K562 (cell line): Measurements from ENCODE around the gene BEST2. TPM values are rescaled to one million over a fixed set of nuclear protein-coding genes. Genes with fewer than 3 reads are reported as not detected.

Experiments used
- ETV6 ChIP-seq, 3 experiments: fragments of 150-350 bp in 1 of 3; sonication (generic) in 1 of 3; formaldehyde crosslinking in 1 of 3; IDR thresholded peaks; 2 replicates each; pipeline versions ENCODE4 v1.6.1 to v1.8.0; 2014 to 2022; ENCODE audit warnings: borderline replicate concordance in 2 of 3, low read depth in 2 of 3, antibody characterized with exemption in 1 of 3, low read length in 1 of 3, mild to moderate bottlenecking in 1 of 3, missing genetic modification reagents in 1 of 3
- ILF3 ChIP-seq: fragments of 450-650 bp; IDR thresholded peaks from 2 replicates; pipeline ENCODE4 v1.6.1; 2018; ENCODE audit warnings: antibody characterized with exemption, mild to moderate bottlenecking, moderate library complexity, borderline replicate concordance
- KAT2B ChIP-seq: IDR thresholded peaks from one replicate; pipeline ENCODE4 v1.6.1; 2012; ENCODE audit warnings: low read depth, mild to moderate bottlenecking, control low read depth, inconsistent platforms, low read length, moderate library complexity
- MCM2 ChIP-seq: fragments of 450-650 bp; IDR thresholded peaks from 2 replicates; pipeline ENCODE4 v1.6.1; 2017; ENCODE audit warnings: low read depth, mild to moderate bottlenecking
- RBM17 ChIP-seq: fragments of 200-400 bp; formaldehyde crosslinking; IDR thresholded peaks from 2 replicates; pipeline ENCODE4 v1.6.1; 2017; ENCODE audit warnings: low read depth, mild to moderate bottlenecking, low read length, borderline replicate concordance
- SMAD3 ChIP-seq: fragments of 450-650 bp; formaldehyde crosslinking; conservative IDR thresholded peaks from 2 replicates; pipeline ENCODE4 v1.4.0; 2020; ENCODE audit warnings: mild to moderate bottlenecking
- TOE1 ChIP-seq, 2 experiments: fragments of 450-650 bp in 1 of 2; sonication (generic) in 1 of 2; formaldehyde crosslinking in 1 of 2; IDR thresholded peaks; 2 replicates each; pipeline versions ENCODE4 v1.7.1 to v1.8.0; 2016 to 2022; ENCODE audit warnings: borderline replicate concordance in 2 of 2, mild to moderate bottlenecking in 2 of 2, antibody characterized with exemption in 1 of 2, inconsistent platforms in 1 of 2, low read depth in 1 of 2, missing genetic modification reagents in 1 of 2, moderate library complexity in 1 of 2
- polyA plus RNA-seq, 8 experiments: library from polyadenylated mRNA; depleted of rRNA in 4 of 8; stranded (reverse) in 5 of 8; unstranded in 3 of 8; fragments of >200 nt; fragmentation: Nextera tagmentation in 2 of 8; fragmentation: Illumina TruSeq in 1 of 8; extraction: Ambion mirVana in 2 of 8; extraction: Trizol in 1 of 8; gene quantifications; 2 replicates each; pipeline versions ENCODE4 v1.2.1 to v1.2.3, GENCODE V29; 2011 to 2014; ENCODE audit warnings: inconsistent platforms in 1 of 8, missing spikeins in 1 of 8
- total RNA-seq, 7 experiments: library from RNA; depleted of rRNA in 6 of 7; stranded (reverse); fragments of >200 nt in 6 of 7; fragmentation: Illumina TruSeq in 2 of 7; extraction: Trizol in 2 of 7; gene quantifications; 2 replicates each; pipeline versions ENCODE4 v1.2.1 to v1.2.3, GENCODE V29; 2011 to 2021; ENCODE audit warnings: low replicate concordance in 1 of 7
- TF ChIP-seq, protein P1 (sequence below): sonication (generic); formaldehyde crosslinking; IDR thresholded peaks from 2 replicates; pipeline ENCODE4 v1.8.0; 2022; ENCODE audit warnings: mild to moderate bottlenecking, missing genetic modification reagents
- TF ChIP-seq, protein P2 (sequence below): fragments of 250-450 bp; sonication (Bioruptor Pico); IDR thresholded peaks from 2 replicates; pipeline ENCODE4 v1.4.0; 2020; ENCODE audit warnings: mild to moderate bottlenecking, moderate library complexity, borderline replicate concordance
- TF ChIP-seq, protein P3 (sequence below), 2 experiments: fragments of 450-650 bp; IDR thresholded peaks; 2 replicates each; pipeline ENCODE4 v1.6.1; 2016; ENCODE audit warnings: mild to moderate bottlenecking in 2 of 2, borderline replicate concordance in 1 of 2, low read depth in 1 of 2, moderate library complexity in 1 of 2
- TF ChIP-seq, protein P4 (sequence below): IDR thresholded peaks from 3 replicates; pipeline ENCODE4 v1.6.1; 2011; ENCODE audit warnings: borderline replicate concordance, mild to moderate bottlenecking; ENCODE audit not compliant: insufficient read length, insufficient read depth

The BEST2 gene
- total and polyA plus RNA-seq, 9 of the 15 experiments (the other 6 are each of a cell fraction or from before 2014, with no cell fraction given), result not detected

DNA sequence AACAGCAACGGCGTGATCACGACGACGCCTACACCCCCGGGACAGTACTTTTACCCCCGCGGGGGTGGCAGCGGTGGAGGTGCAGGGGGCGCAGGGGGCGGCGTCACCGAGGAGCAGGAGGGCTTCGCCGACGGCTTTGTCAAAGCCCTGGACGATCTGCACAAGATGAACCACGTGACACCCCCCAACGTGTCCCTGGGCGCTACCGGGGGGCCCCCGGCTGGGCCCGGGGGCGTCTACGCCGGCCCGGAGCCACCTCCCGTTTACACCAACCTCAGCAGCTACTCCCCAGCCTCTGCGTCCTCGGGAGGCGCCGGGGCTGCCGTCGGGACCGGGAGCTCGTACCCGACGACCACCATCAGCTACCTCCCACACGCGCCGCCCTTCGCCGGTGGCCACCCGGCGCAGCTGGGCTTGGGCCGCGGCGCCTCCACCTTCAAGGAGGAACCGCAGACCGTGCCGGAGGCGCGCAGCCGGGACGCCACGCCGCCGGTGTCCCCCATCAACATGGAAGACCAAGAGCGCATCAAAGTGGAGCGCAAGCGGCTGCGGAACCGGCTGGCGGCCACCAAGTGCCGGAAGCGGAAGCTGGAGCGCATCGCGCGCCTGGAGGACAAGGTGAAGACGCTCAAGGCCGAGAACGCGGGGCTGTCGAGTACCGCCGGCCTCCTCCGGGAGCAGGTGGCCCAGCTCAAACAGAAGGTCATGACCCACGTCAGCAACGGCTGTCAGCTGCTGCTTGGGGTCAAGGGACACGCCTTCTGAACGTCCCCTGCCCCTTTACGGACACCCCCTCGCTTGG, 40.7 kb downstream of the BEST2 start (continued):
- TF ChIP-seq, protein P1, sequence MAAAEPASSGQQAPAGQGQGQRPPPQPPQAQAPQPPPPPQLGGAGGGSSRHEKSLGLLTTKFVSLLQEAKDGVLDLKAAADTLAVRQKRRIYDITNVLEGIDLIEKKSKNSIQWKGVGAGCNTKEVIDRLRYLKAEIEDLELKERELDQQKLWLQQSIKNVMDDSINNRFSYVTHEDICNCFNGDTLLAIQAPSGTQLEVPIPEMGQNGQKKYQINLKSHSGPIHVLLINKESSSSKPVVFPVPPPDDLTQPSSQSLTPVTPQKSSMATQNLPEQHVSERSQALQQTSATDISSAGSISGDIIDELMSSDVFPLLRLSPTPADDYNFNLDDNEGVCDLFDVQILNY, result peak; percentile 28
- peak; percentile 82 for TF ChIP-seq TOE1 (IDR thresholded peaks at IDR 0.05; ENCODE audit: borderline replicate concordance)
- no peak for TF ChIP-seq TOE1 (CRISPR knock-in tag; IDR thresholded peaks at IDR 0.05; ENCODE audit: borderline replicate concordance, low read depth)
- TF ChIP-seq, protein P2, sequence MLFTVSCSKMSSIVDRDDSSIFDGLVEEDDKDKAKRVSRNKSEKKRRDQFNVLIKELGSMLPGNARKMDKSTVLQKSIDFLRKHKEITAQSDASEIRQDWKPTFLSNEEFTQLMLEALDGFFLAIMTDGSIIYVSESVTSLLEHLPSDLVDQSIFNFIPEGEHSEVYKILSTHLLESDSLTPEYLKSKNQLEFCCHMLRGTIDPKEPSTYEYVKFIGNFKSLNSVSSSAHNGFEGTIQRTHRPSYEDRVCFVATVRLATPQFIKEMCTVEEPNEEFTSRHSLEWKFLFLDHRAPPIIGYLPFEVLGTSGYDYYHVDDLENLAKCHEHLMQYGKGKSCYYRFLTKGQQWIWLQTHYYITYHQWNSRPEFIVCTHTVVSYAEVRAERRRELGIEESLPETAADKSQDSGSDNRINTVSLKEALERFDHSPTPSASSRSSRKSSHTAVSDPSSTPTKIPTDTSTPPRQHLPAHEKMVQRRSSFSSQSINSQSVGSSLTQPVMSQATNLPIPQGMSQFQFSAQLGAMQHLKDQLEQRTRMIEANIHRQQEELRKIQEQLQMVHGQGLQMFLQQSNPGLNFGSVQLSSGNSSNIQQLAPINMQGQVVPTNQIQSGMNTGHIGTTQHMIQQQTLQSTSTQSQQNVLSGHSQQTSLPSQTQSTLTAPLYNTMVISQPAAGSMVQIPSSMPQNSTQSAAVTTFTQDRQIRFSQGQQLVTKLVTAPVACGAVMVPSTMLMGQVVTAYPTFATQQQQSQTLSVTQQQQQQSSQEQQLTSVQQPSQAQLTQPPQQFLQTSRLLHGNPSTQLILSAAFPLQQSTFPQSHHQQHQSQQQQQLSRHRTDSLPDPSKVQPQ (CRISPR knock-in tag), result no peak
- TF ChIP-seq SMAD3 (CRISPR knock-in tag), result no peak
- TF ChIP-seq ETV6 (IDR thresholded peaks at IDR 0.05; ENCODE audit: borderline replicate concordance in 1 of 2, low read depth in 2 of 2, low read length in 1 of 2), result no peak; a peak in 1 of 4 replicates
- no peak for TF ChIP-seq ETV6 (CRISPR knock-in tag; IDR thresholded peaks at IDR 0.05; ENCODE audit: borderline replicate concordance)
- TF ChIP-seq KAT2B, result no peak
- TF ChIP-seq, protein P3, sequence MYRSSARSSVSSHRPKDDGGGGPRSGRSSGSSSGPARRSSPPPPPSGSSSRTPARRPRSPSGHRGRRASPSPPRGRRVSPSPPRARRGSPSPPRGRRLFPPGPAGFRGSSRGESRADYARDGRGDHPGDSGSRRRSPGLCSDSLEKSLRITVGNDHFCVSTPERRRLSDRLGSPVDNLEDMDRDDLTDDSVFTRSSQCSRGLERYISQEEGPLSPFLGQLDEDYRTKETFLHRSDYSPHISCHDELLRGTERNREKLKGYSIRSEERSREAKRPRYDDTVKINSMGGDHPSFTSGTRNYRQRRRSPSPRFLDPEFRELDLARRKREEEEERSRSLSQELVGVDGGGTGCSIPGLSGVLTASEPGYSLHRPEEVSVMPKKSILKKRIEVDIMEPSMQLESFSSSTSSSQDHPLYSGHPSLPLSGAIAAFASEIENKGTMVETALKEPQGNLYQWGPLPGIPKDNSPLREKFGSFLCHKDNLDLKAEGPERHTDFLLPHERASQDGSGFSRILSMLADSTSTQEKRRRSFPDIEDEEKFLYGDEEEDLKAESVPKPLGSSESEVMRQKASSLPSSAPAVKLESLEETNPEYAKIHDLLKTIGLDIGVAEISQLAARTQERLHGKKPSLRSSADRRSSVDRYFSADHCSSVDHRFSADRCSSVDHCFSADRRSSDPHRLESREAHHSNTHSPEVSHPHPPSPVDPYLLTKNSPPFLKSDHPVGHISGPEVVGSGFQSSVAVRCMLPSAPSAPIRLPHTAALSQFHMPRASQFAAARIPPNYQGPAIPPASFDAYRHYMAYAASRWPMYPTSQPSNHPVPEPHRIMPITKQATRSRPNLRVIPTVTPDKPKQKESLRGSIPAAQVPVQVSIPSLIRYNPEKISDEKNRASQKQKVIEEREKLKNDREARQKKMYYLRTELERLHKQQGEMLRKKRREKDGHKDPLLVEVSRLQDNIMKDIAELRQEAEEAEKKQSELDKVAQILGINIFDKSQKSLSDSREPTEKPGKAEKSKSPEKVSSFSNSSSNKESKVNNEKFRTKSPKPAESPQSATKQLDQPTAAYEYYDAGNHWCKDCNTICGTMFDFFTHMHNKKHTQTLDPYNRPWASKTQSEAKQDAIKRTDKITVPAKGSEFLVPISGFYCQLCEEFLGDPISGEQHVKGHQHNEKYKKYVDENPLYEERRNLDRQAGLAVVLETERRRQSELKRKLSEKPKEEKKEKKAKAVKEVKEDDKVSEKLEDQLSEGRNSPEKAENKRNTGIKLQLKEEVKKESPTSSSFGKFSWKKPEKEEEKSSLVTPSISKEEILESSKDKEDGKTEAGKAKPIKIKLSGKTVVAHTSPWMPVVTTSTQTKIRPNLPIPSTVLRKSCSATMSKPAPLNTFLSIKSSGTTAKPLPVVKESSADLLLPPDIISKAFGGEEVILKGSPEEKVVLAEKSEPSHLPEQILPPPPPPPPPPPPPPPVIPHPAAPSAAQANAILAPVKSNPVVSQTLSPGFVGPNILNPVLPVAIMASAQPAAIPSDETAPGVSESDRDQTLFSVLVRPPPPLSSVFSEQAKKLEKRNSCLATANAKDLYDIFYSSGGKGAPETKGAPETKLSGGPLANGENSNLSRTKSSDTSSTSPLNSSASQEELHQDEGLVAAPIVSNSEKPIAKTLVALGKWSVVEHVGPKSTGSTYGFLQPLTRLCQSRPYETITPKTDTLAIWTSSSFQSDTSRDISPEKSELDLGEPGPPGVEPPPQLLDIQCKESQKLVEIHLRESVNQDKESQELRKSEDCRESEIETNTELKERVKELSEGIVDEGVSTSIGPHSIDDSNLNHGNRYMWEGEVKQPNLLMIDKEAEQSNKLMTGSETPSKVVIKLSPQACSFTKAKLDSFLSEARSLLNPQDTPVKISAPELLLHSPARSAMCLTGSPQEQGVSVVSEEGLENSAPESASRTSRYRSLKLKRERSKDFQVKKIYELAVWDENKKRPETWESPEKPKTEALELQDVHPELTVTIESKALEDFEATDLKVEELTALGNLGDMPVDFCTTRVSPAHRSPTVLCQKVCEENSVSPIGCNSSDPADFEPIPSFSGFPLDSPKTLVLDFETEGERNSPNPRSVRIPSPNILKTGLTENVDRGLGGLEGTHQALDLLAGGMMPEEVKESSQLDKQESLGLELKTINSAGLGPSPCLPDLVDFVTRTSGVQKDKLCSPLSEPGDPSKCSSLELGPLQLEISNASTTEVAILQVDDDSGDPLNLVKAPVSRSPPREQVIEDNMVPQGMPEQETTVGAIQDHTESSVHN (IDR thresholded peaks at IDR 0.05; ENCODE audit: borderline replicate concordance in 1 of 2, low read depth in 1 of 2), result no peak
- no peak for TF ChIP-seq MCM2
- TF ChIP-seq ILF3, result no peak
- TF ChIP-seq, protein P4, sequence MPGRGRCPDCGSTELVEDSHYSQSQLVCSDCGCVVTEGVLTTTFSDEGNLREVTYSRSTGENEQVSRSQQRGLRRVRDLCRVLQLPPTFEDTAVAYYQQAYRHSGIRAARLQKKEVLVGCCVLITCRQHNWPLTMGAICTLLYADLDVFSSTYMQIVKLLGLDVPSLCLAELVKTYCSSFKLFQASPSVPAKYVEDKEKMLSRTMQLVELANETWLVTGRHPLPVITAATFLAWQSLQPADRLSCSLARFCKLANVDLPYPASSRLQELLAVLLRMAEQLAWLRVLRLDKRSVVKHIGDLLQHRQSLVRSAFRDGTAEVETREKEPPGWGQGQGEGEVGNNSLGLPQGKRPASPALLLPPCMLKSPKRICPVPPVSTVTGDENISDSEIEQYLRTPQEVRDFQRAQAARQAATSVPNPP, result no peak
- TF ChIP-seq RBM17, result no peak
